NCI-H2029 (cell line): ENCODE data around the gene LCOR.

ENCODE experiments used
- DNase-seq: peaks from one replicate; lab custom pipeline; 2025; lab: John Stamatoyannopoulos, UW

The LCOR gene

GRCh38 chr10:97012470-97012869 is 180.4 kb downstream of the LCOR start:
- no peak for DNase-seq

- DNase-seq, result no peak
Measured at GRCh38 chr10:97013568-97013967, 181.5 kb downstream of the LCOR start.

- DNase-seq, result no peak
Measured at GRCh38 chr10:97013983-97014382, 181.9 kb downstream of the LCOR start.

GRCh38 chr10:97015240-97015639 is 183.1 kb downstream of the LCOR start:
- DNase-seq, result no peak

GRCh38 chr10:97016728-97017473 is 184.8 kb downstream of the LCOR start:
- DNase-seq, result no peak

- no peak for DNase-seq
Measured at GRCh38 chr10:97017474-97017903, 185.4 kb downstream of the LCOR start.

- no peak for DNase-seq
Measured at GRCh38 chr10:97018251-97019212, 186.4 kb downstream of the LCOR start.

GRCh38 chr10:97019213-97019844 is 187.2 kb downstream of the LCOR start:
- no peak for DNase-seq

- no peak for DNase-seq
Measured at GRCh38 chr10:97020452-97021400, 188.6 kb downstream of the LCOR start.

GRCh38 chr10:97022616-97023015 is 190.5 kb downstream of the LCOR start:
- DNase-seq, result no peak

GRCh38 chr10:97023401-97024167 is 191.5 kb downstream of the LCOR start:
- no peak for DNase-seq

GRCh38 chr10:97024168-97025073 is 192.3 kb downstream of the LCOR start:
- no peak for DNase-seq

- DNase-seq, result no peak
Measured at GRCh38 chr10:97025613-97026242, 193.6 kb downstream of the LCOR start.

- no peak for DNase-seq
Measured at GRCh38 chr10:97028126-97028831, 196.2 kb downstream of the LCOR start.

GRCh38 chr10:97028832-97029178 is 196.7 kb downstream of the LCOR start:
- DNase-seq, result no peak

GRCh38 chr10:97029271-97029670 is 197.2 kb downstream of the LCOR start:
- DNase-seq, result no peak

GRCh38 chr10:97030894-97031293 is 198.8 kb downstream of the LCOR start:
- no peak for DNase-seq

- no peak for DNase-seq
Measured at GRCh38 chr10:97031459-97031858, 199.4 kb downstream of the LCOR start.

- no peak for DNase-seq
Measured at GRCh38 chr10:97032624-97033023, 200.5 kb downstream of the LCOR start.
